Measurements from ENCODE around the gene NAALADL2. TPM values are rescaled to one million over a fixed set of nuclear protein-coding genes. Genes with fewer than 3 reads are reported as not detected.
"Not testable (repeated sequence)": the region's sequence is repeated elsewhere in the genome, so short reads cannot be mapped to it uniquely, and the experiment has no call there.

Gene NAALADL2
- total RNA-seq, 1 experiment from 2014 or later = 1.0 TPM

GRCh38 chr3:175342196-175342595 is 483.1 kb downstream of the NAALADL2 start:
- DNase-seq (ENCODE audit: extremely low read depth, low read depth) = no peak

GRCh38 chr3:175343946-175344345 is 484.8 kb downstream of the NAALADL2 start:
- DNase-seq (ENCODE audit: extremely low read depth, low read depth) = no peak

GRCh38 chr3:175346573-175347356 is 487.6 kb downstream of the NAALADL2 start:
- DNase-seq (ENCODE audit: extremely low read depth, low read depth) = peak; percentile 44

GRCh38 chr3:175349168-175349567 is 490.0 kb downstream of the NAALADL2 start:
- DNase-seq (ENCODE audit: extremely low read depth, low read depth) = no peak

- DNase-seq (ENCODE audit: extremely low read depth, low read depth) = no peak
Observed at GRCh38 chr3:175355801-175356335, 496.7 kb downstream of the NAALADL2 start.

- DNase-seq (ENCODE audit: extremely low read depth, low read depth) = no peak
Observed at GRCh38 chr3:175356899-175357324, 497.8 kb downstream of the NAALADL2 start.

GRCh38 chr3:175357758-175358157 is 498.6 kb downstream of the NAALADL2 start:
- no peak for DNase-seq (ENCODE audit: extremely low read depth, low read depth)

- DNase-seq (ENCODE audit: extremely low read depth, low read depth) = no peak
Observed at GRCh38 chr3:175358935-175359334, 499.8 kb downstream of the NAALADL2 start.

- DNase-seq (ENCODE audit: extremely low read depth, low read depth) = not testable (repeated sequence)
Observed at GRCh38 chr3:175370426-175370825, 511.3 kb downstream of the NAALADL2 start.

GRCh38 chr3:175371187-175371586 is 512.1 kb downstream of the NAALADL2 start:
- not testable (repeated sequence) for DNase-seq (ENCODE audit: extremely low read depth, low read depth)

GRCh38 chr3:175374705-175375104 is 515.6 kb downstream of the NAALADL2 start:
- no peak for DNase-seq (ENCODE audit: extremely low read depth, low read depth)

- DNase-seq (ENCODE audit: extremely low read depth, low read depth) = no peak
Observed at GRCh38 chr3:175378348-175378747, 519.2 kb downstream of the NAALADL2 start.

GRCh38 chr3:175381685-175382084 is 522.6 kb downstream of the NAALADL2 start:
- DNase-seq (ENCODE audit: extremely low read depth, low read depth) = no peak

GRCh38 chr3:175383371-175383770 is 524.2 kb downstream of the NAALADL2 start:
- DNase-seq (ENCODE audit: extremely low read depth, low read depth) = no peak

- DNase-seq (ENCODE audit: extremely low read depth, low read depth) = no peak
Observed at GRCh38 chr3:175383813-175384212, 524.7 kb downstream of the NAALADL2 start.

GRCh38 chr3:175384569-175384968 is 525.4 kb downstream of the NAALADL2 start:
- no peak for DNase-seq (ENCODE audit: extremely low read depth, low read depth)

- DNase-seq (ENCODE audit: extremely low read depth, low read depth) = peak; percentile 1
Observed at GRCh38 chr3:175386630-175387029, 527.5 kb downstream of the NAALADL2 start.

GRCh38 chr3:175389560-175389959 is 530.4 kb downstream of the NAALADL2 start:
- DNase-seq (ENCODE audit: extremely low read depth, low read depth) = no peak

- DNase-seq (ENCODE audit: extremely low read depth, low read depth) = no peak
Observed at GRCh38 chr3:175391601-175392000, 532.5 kb downstream of the NAALADL2 start.

GRCh38 chr3:175392653-175393052 is 533.5 kb downstream of the NAALADL2 start:
- no peak for DNase-seq (ENCODE audit: extremely low read depth, low read depth)

GRCh38 chr3:175397372-175397771 is 538.2 kb downstream of the NAALADL2 start:
- DNase-seq (ENCODE audit: extremely low read depth, low read depth) = no peak

- no peak for DNase-seq (ENCODE audit: extremely low read depth, low read depth)
Observed at GRCh38 chr3:175398676-175399075, 539.5 kb downstream of the NAALADL2 start.

All from NCI-H460 (cell line).